ENCODE results near the gene ACTL10.
A peak's percentile ranks its signal among the peaks of the same experiment; 100 is the strongest.
"Not testable (repeated sequence)": the region's sequence is repeated elsewhere in the genome, so short reads cannot be mapped to it uniquely, and the experiment has no call there.

Gene ACTL10

DNA sequence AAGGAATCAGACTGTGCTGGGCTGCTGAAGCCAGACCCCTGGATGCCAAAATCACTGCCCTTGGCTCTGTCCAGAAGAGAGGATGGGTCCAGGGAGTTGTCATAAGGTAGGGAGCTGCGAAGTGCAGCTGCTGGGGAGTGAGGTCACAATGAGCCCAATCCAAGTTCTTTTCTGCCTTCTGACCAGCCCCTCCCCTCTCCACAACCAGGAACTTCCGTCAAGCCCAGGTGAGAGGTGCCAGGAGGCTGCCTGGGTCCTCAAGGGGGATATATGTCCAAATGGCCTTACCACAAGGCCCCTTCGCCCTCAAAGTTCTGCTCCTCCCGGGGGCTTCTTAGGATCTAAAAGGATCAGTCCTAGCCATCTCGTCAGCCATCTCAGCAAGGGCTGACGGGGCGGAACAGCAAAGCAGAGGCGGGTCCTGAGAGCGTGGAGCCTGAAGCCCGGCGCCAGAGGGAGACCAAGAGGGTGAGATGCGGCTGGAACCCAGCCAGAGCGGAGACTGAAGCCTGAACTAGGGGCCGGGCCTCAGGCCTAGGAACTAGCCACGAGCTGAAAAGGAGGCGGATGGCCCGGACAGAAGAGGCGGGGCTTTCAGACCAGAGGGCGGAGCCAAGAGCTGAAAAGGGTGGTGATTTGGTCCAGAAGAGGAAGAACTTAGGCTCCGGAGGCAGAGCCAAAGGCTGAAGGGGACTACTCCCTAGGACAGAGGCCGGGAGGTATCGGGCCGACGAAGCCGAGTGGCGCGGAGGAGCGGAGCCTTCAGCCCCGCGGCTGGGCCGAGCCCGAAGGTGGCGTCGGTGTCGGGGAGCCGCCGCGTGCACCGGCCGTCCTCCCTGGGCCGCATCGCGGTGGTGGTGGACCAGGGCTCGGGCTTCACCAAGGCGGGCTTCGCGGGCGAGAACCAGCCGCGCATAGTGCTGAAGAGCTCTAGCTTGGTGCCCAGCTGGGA is at the start of gene ACTL10:
TSS of gene ACTL10 (plus strand) at position 651 of the 952 bp plus-strand sequence. CDS start 555 bp downstream, outside the sequence.
- DNase-seq (ENCODE audit: low spot score): peak; percentile 90

DNA sequence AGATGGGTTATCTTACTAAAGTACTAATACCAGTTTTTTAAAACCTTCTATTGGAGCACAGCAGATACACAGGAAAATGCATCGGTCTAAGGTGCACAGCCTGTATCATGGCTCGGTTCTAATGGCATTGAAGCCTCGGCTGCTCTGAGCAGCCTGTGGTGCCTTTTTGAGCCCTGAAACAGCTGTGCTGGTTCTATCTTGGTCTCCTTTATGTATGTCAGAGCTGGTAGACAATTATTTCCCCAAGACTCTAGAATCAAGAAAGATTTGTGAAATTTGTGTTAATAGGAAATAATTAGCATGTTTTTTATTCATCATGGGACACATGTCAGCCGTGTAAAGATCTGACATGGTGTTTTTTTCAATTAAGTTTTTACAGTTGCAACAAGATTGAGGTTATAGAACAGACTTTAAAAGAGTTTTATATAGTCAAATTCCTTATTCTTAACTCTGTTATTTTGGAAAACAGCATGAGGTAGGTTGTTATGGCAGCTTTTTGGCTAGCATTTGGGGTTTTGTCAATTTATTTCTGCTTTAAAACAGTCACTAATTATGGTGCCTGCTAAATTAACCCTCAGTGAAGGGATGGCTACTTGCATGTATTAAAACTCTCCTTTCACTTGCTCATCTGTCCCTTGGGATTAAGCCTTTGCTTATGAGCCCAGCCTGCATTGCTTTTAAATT is 44.9 kb upstream of the ACTL10 start:
- no peak for DNase-seq (ENCODE audit: low spot score)

DNA sequence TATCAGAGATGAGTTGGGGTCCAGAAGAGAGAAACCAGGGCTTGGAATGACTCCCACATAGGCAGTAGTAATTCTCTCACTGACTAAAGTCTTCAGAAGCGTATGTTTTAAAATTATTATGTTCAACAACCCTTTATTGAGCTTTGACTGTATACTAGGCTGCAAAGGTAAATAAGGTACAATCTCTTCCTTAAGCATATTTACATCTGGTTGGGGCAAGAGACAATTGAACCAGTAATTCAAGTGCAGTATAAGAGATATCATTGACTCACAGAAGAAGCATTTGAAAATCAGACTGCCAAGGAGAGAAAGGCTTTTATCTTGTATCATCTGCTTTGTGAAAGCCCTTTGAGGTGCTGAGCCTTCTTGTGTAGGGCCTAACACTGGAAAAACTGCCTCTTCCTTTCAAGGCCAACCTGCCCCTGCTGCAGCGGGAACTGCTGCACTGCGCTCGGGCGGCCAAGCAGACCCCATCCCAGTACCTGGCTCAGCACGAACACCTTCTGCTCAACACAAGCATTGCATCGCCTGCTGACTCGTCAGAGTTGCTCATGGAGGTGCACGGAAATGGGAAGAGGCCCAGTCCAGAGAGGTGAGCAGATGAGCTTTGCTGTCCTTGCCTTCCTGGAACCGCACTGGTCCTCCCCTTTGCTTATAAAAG is 43.9 kb upstream of the ACTL10 start:
- DNase-seq (ENCODE audit: low spot score): no peak

DNA sequence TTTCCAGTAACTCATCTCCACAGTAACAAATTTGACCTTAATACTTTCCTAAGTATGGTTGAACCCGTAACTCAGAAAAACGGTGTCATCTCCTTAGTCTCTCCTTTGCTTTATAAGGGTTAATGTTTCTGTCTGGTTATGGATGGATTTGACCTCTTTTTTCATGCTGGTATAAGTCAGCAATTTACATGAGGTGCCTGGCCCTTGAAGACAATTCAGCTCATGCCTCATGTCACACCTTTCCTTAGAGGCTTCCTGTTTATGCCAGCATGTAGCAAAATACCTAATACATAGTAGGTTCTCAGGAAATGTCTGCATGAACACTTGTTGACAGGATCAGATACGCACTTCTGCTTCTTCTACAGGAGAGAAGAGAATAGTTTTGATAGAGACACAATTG is 42.3 kb upstream of the ACTL10 start:
- DNase-seq (ENCODE audit: low spot score): no peak

DNA sequence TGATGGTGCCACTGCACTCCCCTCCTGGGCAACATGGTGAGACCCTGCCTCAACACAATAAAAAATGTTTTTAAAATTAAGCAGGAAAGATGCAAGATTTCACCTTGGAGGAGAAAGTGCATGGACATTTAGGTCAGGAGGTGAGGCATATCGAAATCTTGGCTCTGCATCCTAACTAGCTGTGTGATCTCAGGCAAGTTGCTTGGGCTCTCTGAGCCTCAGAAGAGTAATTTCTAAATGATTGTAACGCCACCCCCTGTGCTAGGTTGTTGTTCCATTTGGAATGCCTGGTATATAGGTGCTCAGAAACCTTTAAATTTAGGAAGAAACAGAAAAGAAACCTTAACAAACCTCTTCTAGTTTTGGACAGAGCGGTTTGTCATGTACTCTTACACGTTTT is 40.6 kb upstream of the ACTL10 start:
- no peak for DNase-seq (ENCODE audit: low spot score)

DNA sequence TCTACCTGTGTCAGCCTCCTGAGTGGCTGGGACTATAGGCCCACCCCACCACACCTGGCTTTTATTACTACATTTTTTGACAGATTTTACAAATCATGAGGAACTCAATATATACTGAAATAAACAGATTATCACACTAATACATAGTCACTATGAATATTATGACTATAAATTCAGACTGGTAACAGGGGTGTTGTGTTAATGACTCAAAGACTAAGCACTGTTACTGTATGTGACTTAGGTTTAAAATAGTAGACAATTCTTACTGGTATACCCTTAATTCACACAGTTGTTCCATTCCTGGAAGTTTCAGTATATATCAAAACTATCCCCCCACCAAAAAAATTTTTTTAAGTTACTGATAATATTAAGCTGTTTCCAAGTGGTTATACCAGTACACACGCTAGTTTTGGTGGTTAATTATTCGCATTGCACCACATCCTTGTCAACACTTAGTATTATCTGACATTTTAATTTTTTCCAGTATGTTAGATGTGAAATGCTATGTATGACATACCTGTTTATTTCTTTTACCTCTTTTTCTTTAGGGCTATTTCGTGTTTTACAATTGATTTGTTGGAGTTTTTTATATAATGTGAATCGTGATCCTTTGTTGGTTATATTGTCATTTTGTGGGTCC is 39.0 kb upstream of the ACTL10 start:
- DNase-seq (ENCODE audit: low spot score): no peak

DNA sequence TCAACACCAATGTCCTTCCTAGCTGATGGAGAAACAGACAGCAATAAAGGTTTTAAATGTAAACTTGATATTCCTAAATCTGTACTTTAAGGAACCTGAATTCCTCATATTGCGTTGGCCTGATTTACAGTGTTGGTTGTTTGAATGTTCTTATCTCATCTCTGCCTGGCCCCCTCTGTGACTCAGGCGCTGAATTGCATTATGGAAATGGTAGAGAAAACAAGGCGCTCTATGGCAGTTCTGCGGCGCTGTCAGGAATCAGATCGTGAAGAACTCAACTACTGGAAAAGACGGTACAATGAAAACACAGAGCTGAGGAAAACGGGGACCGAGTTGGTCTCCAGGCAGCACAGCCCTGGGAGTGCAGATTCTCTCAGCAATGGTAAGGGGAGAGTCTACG is 37.2 kb upstream of the ACTL10 start:
- no peak for DNase-seq (ENCODE audit: low spot score)

DNA sequence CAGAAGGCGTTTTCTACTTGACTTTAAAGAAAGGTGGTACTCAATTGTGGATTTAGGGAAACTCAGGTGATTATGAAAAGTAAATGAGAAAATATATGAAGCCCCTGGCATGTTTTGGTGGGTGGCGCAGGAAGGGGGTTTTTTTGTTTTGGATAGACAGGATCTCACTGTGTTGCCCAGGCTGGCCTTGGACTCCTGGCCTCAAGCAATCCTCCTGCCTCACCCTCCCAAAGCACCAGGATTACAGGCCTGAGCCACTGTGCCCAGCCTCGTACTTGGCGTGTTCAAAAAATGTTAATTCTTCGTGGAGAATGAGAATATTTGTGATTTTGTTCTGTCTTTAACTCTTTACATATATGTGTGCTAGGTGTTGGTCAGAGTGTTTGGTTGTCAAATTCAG is 36.8 kb upstream of the ACTL10 start:
- no peak for DNase-seq (ENCODE audit: low spot score)

DNA sequence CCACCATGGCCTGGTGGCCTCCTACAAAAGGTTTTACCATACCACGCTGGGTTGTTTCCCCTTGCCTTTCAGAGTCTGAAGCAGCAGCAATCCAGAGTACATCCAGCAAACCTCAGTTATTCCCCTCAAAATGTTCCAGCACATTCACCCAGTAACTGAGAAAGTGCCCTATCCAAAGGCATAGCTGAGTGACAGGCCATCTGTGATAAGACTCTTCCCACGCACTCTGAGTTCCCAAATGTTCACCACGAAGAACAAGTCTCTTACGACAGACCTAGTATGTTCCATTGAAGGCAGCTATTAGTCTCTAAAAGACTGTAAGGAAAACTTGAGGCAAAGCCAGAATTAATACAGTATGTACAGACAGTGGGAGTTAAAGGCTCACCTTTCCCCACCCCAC is 36.2 kb upstream of the ACTL10 start:
- DNase-seq (ENCODE audit: low spot score): no peak

DNA sequence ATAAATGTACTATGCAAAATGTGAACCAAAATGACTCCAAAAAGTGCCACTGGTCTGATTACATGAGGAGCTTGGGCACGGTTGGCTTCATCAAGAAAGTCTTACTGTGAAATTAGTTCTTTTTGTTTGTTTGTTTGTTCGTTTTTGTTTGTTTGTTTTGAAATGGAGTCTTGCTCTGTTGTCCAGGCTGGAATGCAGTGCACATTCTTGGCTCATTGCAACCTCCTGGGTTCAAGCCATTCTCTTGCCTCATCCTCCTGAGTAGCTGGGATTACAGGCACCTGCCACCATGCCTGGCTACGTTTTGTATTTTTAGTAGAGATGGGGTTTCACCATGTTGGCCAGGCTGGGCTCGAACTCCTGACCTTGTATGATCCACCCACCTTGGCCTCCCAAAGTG is 34.8 kb upstream of the ACTL10 start:
- DNase-seq (ENCODE audit: low spot score): not testable (repeated sequence)

DNA sequence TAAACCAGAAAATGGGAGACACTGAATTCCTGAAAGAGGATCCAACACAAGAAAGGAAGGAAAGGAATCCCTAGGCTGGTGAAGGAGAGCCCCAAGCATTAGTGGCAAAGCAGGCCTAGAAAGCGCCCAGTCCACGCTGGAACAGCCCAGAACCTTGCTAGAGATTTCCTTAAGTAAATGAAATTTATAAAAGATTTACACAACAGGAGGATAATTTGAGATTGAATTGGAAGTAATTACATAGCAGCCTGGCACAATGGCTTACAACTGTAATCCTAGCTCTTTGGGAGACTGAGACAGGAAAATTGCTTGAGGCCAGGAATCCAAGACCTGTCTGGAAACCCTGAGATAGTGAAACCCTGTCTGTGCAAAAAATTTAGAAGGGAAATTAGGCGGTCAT is 31.4 kb upstream of the ACTL10 start:
- no peak for DNase-seq (ENCODE audit: low spot score)

DNA sequence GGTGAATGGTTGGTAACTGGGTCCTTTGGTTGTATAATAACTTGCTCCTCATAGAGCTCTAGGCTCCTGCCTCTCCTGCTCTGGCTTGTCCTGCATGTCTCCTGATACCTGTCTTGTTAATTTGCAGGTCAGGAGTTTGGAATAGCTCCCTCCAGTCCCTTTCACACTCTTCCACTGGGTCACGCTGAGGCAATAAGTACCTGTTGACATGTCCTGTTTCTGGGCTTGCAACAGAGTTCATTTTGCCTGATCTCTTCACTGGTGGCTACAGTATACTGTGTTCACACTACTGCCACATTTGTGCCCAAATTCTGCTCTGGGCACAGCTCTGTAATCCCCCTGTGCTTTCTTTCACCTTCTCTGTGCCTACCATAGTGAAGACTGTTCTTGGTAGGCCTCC is 30.0 kb upstream of the ACTL10 start:
- DNase-seq (ENCODE audit: low spot score): no peak

DNA sequence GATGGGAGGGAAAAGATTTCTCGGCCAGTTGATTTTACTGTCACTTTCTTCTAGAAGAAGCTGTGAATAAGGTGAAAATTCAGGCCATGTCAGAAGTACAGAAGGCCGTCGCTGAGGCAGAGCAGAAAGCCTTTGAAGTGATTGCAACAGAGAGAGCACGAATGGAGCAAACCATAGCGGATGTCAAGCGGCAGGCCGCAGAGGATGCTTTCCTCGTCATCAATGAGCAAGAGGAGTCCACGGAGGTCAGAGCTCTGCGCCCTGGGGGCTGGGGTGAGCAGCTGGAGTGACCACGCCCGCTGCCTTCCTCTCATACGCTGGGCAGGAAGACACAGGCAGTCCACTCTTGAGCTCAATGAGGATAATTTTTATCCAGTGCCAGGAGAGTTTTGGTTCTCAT is 26.5 kb upstream of the ACTL10 start:
- DNase-seq (ENCODE audit: low spot score): no peak

DNA sequence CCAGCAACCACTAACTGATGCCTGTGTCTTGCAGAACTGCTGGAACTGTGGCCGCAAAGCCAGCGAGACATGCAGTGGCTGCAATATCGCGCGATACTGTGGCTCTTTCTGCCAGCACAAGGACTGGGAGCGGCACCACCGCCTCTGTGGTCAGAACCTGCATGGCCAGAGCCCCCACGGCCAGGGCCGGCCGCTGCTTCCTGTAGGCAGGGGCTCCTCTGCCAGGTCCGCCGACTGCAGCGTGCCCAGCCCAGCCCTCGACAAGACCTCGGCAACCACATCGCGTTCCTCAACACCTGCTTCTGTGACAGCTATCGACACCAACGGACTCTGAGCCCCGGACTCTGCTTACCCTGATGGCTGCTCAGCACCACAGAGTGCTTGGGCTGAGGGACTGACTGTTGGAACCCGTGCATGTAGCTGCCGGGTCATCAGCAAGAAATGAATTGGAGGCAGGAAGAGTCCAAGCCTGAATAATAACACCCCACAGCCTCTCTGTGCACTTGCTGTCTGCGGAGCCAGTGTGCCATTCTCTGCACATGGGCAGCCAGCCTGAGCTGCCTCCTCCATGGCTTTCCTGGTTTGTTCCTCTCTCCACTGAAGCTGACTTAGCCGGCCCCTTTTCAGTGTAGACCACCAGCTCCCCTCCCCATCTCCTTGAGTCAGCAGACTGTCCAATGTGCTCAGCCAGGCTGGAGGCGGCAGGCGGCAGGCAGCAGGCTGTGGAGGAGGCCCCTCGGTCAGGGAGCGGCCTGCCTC is 22.3 kb upstream of the ACTL10 start:
- no peak for DNase-seq (ENCODE audit: low spot score)

DNA sequence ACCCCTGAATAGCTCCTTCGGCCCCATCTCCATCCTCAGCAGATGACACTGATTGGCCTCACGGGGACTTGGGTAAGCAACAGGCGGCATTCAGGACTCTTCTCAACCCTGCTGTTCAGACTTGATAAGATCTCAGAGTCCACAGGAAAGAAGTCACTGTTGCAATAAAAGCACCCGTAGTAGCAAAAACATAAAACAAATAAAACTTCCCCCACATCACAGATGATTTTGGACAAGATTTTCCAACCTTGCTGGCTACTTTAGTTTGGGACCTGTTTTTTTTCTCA is 21.7 kb upstream of the ACTL10 start:
- no peak for DNase-seq (ENCODE audit: low spot score)

DNA sequence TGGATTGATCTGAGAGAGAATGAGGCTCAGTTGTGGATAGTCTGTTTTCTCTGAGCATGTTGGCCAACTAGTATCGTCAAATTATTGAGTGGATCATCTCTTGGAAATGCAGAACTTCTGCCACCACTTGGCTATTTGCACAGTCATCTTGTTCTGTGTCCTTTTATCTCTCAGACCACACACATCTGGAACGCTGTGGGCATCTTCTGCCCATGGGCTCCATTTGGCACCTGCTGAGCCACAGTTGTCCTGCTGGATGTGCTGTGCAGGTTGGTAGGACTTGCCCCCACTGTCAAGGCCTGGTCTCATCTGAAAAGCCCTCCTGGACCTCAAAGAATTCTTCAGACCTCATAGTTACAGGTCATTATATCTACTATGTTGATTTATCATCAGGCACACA is 21.3 kb upstream of the ACTL10 start:
- no peak for DNase-seq (ENCODE audit: low spot score)

DNA sequence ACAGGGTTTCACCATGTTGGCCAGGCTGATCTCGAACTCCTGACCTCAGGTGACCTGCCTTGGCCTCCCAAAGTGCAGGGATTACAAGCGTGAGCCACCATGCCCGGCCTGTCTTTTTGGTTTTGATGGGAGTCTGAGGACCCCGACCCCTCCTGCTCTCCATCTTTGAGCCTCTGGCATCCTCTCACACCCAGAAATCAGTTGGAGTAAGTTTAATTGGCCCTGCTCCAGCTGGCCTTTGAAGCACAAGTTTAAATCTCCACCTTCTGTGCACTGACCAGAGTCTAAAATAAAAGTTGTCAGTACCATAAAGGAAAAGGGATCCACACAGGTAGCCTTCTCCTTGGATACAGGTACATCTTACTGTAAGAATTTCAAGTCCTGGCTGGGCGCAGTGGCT is 20.6 kb upstream of the ACTL10 start:
- DNase-seq (ENCODE audit: low spot score): no peak

DNA sequence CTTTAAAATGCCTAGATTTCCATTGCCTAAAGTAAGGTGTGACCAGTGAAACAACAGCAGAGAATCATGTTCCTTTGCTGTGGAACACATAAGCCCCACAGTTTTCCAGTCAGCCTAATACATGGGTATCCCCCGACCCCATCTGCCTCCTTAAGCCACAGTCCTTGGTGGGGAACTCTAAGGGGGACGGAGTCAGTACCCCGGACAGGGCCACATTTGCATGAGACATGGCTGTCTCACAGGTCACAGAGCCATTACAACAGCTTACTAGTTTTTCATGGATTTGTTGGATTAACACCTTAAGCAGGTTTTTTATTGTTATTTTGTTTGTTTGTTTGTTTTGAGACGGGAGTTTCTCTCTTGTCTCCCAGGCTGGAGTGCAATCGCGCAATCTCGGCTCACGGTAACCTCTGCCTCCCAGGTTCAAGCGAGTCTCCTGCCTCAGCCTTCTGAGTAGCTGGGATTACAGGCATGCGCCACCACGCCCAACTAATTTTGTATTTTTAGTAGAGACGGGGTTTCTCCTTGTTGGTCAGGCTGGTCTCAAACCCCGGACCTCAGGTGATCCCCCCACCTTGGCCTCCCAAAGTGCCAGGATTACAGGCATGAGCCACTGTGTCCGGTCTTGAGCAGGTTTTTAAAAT is 19.7 kb upstream of the ACTL10 start:
- DNase-seq (ENCODE audit: low spot score): not testable (repeated sequence)

DNA sequence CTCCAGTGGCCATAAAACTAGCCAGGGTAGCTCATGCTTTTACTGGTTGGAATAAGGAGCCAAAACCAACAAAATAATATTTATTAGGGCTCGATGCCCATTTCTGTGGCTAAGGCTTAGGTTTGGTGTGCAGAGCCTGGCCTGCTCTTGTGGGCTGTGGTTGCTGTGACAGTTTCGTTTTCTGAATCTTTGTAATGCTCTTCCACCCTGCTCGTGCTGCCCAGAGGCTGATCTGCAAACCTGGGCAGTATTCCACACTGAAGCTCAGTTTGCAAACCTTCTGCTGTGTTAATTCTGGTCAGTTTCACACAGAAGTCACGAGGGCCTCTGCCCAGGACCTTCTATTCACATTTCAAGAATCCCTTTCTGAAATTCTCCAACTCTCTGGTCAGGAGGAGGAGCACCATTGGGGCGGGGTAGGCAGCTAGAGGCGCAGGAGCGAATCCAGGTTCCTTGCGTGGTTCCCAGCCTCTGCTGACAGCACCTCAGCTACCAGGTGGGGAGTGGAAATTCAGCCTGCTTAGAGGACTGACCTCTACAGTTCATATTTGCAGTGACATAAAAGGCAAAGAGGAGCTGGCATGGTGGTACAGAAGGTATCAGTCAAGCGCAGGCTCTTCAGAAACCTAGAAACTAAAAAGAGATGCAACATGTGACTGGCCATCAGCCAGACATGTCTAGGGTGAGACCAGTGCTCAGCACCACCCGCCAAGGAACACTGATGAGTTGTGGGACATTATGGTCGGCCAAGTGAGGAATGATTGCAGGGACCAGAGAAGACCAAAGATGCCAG is 18.9 kb upstream of the ACTL10 start:
- DNase-seq (ENCODE audit: low spot score): no peak

DNA sequence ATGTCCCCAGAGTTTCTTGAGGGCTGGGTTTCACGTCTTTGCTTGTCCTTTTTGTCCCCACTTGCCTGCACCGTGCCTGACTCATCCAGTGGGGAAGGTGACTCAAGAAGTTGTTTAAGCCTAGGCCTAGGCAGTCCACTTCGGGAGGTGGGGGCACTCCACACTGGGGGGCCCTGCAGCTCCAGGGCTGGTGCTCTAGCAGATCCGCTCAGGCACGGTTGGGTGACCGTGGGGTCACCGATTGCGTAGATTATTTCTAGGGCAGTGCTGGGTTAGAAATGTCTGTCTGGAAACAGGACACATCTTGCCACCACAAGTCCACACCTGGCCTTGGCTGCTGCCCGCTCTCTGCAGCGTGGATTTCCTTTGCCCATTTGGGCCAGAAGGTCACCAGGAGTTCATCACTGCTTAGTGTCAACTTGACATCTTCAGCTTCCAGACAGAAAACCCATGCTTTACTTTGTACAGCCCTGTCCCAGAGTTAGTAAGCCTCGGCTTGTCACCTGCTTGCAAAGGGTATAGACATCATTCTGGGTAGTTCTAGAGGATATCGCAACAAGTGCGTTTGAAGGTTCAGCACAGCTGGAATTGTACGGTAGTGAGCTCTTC is 18.2 kb upstream of the ACTL10 start:
- no peak for DNase-seq (ENCODE audit: low spot score)

Measured in hematopoietic multipotent progenitor cell treated with erythropoietin and hydrocortisone succinate and interleukin-3 and kit ligand, for 17 days (in vitro differentiated cells).